Activated B cell treated with CpG ODN at 0.5 μM for 24 hours (primary cell): ENCODE results near the gene SPAG6. TPM values are rescaled to one million over a fixed set of nuclear protein-coding genes. Genes with fewer than 3 reads are reported as not detected.

ENCODE experiments used
- ATAC-seq: fragments of 200-7000 bp; cut with Tn5 transposase; one replicate; pipeline ENCODE4 v1.10.0; 2021; ENCODE audit warnings: low read depth, mild to moderate bottlenecking, moderate library complexity
- CTCF ChIA-PET: fragments of 350-600 bp; sonication (Branson Sonifier 250); formaldehyde crosslinking; loops from one replicate; lab custom pipeline; 2021; ENCODE audit warnings: antibody characterized with exemption; lab: Charles Lee
- POLR2A ChIA-PET: fragments of 350-600 bp; sonication (Branson Sonifier 250); formaldehyde crosslinking; loops from one replicate; lab custom pipeline; 2021; ENCODE audit warnings: antibody characterized with exemption; lab: Charles Lee
- DNase-seq: peaks from one replicate; pipeline ENCODE4 v3.0.0; 2022
- H3K27ac Mint-ChIP-seq: one replicate; pipeline ENCODE4 v1.8.0; 2020; ENCODE audit warnings: mixed read lengths
- H3K27me3 Mint-ChIP-seq: one replicate; pipeline ENCODE4 v1.8.0; 2021; ENCODE audit warnings: mixed read lengths
- H3K36me3 Mint-ChIP-seq: one replicate; pipeline ENCODE4 v1.8.0; 2021; ENCODE audit warnings: low read depth, mixed read lengths
- H3K4me1 Mint-ChIP-seq: one replicate; pipeline ENCODE4 v1.8.0; 2021; ENCODE audit warnings: mixed read lengths
- H3K4me3 Mint-ChIP-seq: one replicate; pipeline ENCODE4 v1.8.0; 2020; ENCODE audit warnings: mild to moderate bottlenecking, mixed read lengths
- H3K9me3 Mint-ChIP-seq: one replicate; pipeline ENCODE4 v1.8.0; 2020; ENCODE audit warnings: mixed read lengths
- CTCF ChIP-seq: fragments of 200-600 bp; IDR thresholded peaks from one replicate; pipeline ENCODE4 v1.8.0; 2022; ENCODE audit warnings: antibody characterized with exemption, mild to moderate bottlenecking
- intact Hi-C: fragments of 100-400 bp; cut with micrococcal nuclease; formaldehyde crosslinking; loops from one replicate; pipeline ENCODE4 v1.15.1; 2024
- total RNA-seq: library from RNA; stranded (reverse); gene quantifications from 2 replicates; pipeline ENCODE4 v1.2.3, GENCODE V29; 2022

SPAG6 gene
- total RNA-seq, 1 donor from 2014 or later = 0.62 TPM

GRCh38 chr10:22332116-22332692, 13.1 kb upstream of the SPAG6 start:
- DNase-seq (no peak), ATAC-seq (no peak)
- Mint-ChIP-seq H3K9me3 (peaks cover 3% of the 10 kb centered on the region), H3K4me1 (peaks cover 28% of the 10 kb centered on the region), H3K4me3 (no peak overlapping the region), H3K27me3 (peaks cover 7% of the 10 kb centered on the region), H3K27ac (no peak overlapping the region), H3K36me3 (peaks cover 20% of the 10 kb centered on the region)
- intact Hi-C loops = no loop called here
- POLR2A ChIA-PET = interaction anchor here (1.2 to 1.6 kb wide), 3 partner anchors 8 to 16 kb away, joined by 4 to 6 read pairs (median 5); partner anchors contain the start of gene COMMD3
- CTCF ChIA-PET = no interaction called here
- no peak for TF ChIP-seq CTCF

GRCh38 chr10:22333167-22333974, 11.9 kb upstream of the SPAG6 start:
- ATAC-seq (no peak), DNase-seq (no peak)
- Mint-ChIP-seq H3K9me3 (peaks cover 3% of the 10 kb centered on the region), H3K27ac (peak overlapping the region; percentile 80), H3K4me3 (peak overlapping the region; percentile 72), H3K36me3 (peaks cover 14% of the 10 kb centered on the region), H3K4me1 (peaks cover 29% of the 10 kb centered on the region), H3K27me3 (peaks cover 10% of the 10 kb centered on the region)
- CTCF ChIA-PET = no interaction called here
- TF ChIP-seq CTCF = no peak
- intact Hi-C loops = loop anchor here (1.0 kb wide), 1 partner anchor 8 kb away; no protein-coding TSS in a partner anchor
- POLR2A ChIA-PET = no interaction called here

GRCh38 chr10:22333975-22334282, 11.4 kb upstream of the SPAG6 start:
- Mint-ChIP-seq H3K27me3 (peaks cover 13% of the 10 kb centered on the region), H3K36me3 (peaks cover 14% of the 10 kb centered on the region), H3K4me1 (peaks cover 29% of the 10 kb centered on the region), H3K9me3 (peaks cover 3% of the 10 kb centered on the region), H3K4me3 (peak overlapping the region; percentile 72), H3K27ac (peak overlapping the region; percentile 80)
- TF ChIP-seq CTCF = no peak
- ATAC-seq (no peak), DNase-seq (no peak)
- intact Hi-C loops = loop anchor here (1.0 kb wide), 1 partner anchor 9 kb away; no protein-coding TSS in a partner anchor
- ChIA-PET CTCF (no interaction called here), POLR2A (no interaction called here)

GRCh38 chr10:22334414-22335172, 10.7 kb upstream of the SPAG6 start:
- Mint-ChIP-seq H3K36me3 (peaks cover 8% of the 10 kb centered on the region), H3K9me3 (peaks cover 3% of the 10 kb centered on the region), H3K4me1 (peaks cover 29% of the 10 kb centered on the region), H3K4me3 (peak overlapping the region; percentile 89), H3K27ac (peak overlapping the region; percentile 89), H3K27me3 (peaks cover 15% of the 10 kb centered on the region)
- ChIA-PET CTCF (no interaction called here), POLR2A (interaction anchor here (0.8 kb wide), 1 partner anchor 102 kb away, joined by 3 read pairs; no protein-coding TSS in a partner anchor)
- DNase-seq (peak; percentile 24), ATAC-seq (no peak)
- TF ChIP-seq CTCF = no peak
- intact Hi-C loops = loop anchor here (1.0 kb wide), 1 partner anchor 82 kb away; no protein-coding TSS in a partner anchor
